Measurements from ENCODE around the gene MST1.

Gene MST1

DNA sequence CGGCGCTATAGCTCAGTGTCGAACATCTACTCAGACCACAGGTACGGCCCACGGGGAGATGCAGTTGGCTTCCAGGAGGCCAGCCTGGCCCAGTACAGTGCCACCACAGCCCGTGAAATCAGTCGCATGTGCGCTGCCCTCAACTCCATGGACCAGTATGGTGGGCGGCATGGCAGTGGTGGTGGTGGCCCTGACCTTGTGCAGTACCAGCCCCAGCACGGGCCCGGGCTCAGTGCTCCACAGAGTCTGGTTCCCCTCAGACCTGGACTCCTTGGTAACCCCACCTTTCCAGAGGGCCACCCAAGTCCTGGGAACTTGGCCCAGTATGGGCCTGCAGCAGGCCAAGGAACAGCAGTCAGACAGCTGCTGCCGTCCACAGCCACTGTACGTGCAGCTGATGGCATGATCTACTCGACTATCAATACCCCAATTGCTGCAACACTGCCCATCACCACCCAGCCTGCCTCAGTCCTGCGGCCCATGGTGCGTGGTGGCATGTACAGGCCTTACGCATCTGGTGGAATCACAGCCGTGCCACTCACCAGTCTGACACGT, 33.5 kb downstream of the MST1 start:
- DNase-seq (ENCODE audit: low read depth) = no peak

DNA sequence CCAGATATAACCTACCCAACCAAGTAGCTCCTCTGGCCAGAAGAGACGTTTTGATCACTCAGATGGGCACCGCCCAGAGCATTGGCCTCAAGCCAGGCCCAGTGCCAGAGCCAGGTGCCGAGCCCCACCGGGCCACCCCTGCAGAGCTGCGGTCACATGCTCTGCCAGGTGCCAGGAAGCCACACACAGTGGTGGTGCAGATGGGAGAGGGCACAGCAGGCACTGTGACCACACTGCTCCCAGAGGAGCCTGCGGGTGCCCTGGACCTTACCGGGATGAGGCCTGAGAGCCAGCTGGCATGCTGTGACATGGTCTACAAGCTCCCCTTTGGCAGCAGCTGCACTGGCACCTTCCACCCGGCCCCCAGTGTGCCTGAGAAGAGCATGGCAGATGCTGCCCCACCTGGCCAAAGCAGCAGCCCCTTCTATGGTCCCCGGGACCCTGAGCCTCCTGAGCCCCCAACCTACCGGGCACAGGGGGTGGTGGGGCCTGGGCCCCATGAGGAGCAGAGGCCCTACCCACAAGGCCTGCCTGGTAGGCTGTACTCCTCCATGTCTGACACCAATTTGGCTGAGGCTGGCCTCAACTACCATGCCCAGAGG, 34.2 kb downstream of the MST1 start:
- no peak for DNase-seq (ENCODE audit: low read depth)

- no peak for DNase-seq (ENCODE audit: low read depth)
These were observed 35.0 kb downstream of the MST1 start for GRCh38 chr3:49654176-49654825.

DNA sequence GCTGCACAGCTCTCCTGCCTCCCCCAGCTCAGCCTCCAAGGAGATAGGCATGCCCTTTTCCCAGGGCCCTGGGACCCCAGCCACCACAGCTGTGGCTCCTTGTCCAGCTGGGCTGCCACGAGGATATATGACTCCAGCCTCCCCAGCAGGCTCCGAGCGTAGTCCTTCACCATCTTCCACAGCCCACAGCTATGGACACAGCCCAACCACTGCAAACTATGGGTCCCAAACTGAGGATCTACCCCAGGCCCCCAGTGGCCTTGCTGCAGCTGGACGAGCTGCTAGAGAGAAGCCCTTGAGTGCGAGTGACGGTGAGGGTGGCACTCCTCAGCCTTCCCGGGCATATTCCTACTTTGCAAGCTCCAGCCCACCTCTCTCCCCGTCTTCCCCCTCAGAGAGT, 35.7 kb downstream of the MST1 start:
- no peak for DNase-seq (ENCODE audit: low read depth)

DNA sequence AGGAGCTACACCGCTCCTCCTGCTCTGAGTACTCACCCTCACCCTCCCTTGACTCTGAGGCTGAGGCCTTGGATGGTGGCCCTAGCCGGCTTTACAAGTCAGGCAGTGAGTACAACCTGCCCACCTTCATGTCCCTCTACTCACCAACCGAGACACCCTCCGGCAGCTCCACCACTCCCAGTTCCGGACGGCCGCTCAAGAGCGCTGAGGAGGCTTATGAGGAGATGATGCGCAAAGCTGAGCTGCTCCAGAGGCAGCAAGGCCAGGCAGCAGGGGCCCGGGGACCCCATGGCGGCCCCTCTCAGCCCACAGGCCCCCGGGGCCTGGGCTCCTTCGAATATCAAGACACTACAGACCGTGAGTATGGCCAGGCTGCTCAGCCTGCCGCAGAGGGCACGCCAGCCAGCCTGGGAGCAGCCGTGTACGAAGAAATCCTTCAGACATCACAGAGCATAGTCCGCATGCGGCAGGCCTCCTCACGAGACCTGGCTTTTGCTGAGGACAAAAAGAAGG, 36.3 kb downstream of the MST1 start:
- DNase-seq (ENCODE audit: low read depth) = no peak

GRCh38 chr3:49652218-49652902, 36.9 kb downstream of the MST1 start:
- no peak for DNase-seq (ENCODE audit: low read depth)

DNA sequence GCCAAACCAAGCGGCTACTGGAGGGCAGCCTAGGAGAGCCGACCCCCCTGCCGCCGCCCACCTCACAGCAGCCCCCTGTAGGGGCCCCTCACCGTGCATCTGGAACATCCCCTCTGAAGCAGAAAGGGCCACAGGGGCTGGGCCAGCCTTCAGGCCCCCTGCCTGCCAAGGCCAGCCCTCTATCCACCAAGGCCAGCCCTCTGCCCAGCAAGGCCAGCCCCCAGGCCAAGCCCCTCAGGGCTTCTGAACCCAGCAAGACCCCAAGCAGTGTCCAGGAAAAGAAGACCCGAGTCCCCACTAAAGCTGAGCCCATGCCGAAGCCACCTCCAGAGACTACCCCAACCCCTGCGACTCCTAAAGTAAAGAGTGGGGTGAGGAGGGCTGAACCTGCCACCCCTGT, 38.6 kb downstream of the MST1 start:
- no peak for DNase-seq (ENCODE audit: low read depth)

DNA sequence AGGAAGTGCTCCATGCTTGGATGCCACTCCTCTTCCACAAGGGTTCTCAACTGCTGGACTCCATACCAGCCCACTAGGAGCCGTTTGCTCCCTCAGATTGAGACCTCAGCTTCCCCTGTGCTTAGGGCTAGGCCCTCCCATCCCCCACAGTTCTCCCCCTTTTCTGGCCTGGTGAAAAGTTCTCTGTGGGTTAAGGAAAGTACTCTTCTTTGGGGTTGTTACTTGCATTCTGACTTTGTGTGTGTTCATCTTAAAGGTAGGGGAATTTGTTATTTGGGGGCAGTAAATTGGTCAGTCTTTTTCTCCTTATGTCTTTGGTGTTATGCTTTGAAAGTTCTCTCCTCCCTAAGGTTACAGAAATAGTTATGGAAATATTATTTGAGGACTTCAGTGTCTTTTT, 39.1 kb downstream of the MST1 start:
- DNase-seq (ENCODE audit: low read depth) = no peak

- DNase-seq (ENCODE audit: low read depth) = no peak
These were observed 39.7 kb downstream of the MST1 start for GRCh38 chr3:49649576-49649975.

DNA sequence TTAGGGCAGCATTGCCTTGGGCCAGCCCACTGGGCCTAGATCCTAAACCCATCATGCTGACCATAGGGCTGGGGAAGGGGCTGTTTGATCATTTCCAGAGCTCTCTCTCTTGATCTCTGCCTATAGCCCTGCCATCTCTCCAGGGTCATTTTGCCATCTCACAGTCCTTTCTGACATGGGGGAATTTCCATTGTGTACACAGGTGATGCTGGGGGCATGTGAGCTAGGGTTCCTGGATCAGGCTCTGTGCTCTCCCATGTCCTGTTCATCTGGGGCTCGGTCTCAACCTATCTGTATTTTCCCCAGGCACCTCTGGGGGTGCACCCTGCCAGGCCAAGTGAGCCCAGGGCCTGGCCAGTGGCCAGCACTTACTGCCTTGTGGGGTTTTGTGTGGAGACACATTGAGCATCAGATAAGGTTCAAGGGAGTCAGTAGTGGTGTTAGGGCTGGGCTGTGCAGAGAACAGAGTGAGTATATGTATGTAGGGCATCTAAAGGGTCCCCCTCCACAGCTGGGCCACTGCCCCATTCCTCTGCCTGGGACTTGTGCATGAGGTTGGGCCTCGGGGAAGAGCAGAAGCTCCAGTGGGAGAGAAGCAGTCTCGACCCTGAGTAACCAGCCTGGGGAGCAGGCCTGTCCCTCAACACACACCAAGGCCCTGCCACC, 40.8 kb downstream of the MST1 start:
- no peak for DNase-seq (ENCODE audit: low read depth)

GRCh38 chr3:49647741-49648140, 41.5 kb downstream of the MST1 start:
- DNase-seq (ENCODE audit: low read depth) = no peak

- DNase-seq (ENCODE audit: low read depth) = no peak
These were observed 43.0 kb downstream of the MST1 start for GRCh38 chr3:49646236-49646635.

- DNase-seq (ENCODE audit: low read depth) = no peak
These were observed 44.6 kb downstream of the MST1 start for GRCh38 chr3:49644684-49645083.

- DNase-seq (ENCODE audit: low read depth) = no peak
These were observed 46.5 kb downstream of the MST1 start for GRCh38 chr3:49642708-49643145.

- no peak for DNase-seq (ENCODE audit: low read depth)
These were observed 47.2 kb downstream of the MST1 start for GRCh38 chr3:49641921-49642707.

DNA sequence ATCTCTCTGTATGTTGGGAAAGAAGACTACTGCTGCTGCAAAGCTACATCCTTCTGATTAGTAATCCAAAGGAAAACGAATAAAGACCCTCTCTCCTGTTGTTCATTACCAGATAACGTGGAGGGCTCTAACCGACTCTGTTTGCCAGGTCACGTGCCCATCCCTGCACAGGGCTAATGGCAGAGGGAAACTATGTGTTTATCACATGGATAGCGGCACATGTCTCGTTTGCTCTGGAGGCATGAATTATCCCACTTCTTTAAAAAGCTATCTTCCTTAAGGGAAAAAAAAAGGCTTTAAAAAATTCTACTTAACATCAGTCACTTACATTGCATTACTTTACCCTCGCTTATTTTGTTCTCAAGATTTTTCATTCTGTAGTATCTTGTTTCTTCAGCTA, 48.0 kb downstream of the MST1 start:
- DNase-seq (ENCODE audit: low read depth) = no peak

DNA sequence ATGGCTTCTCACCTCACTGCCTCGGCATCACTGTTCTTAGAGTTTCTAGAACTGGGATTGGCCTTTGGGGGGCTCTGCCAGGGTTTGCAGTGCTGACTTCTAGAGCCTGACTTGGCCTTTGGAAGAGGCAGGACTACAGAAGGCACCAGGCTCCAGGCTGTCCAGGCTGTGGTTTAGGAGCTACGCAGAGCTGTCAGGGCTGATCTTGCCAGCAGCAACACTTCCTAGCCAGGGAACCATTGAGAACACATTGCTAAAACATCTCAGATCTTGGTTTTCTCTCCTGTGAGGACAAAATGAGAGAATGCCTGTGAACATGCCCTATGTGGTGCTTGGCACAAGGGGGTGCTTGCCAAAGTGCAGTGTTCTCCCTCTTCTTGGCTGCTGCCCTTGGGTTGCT, 49.7 kb downstream of the MST1 start:
- DNase-seq (ENCODE audit: low read depth) = no peak

DNA sequence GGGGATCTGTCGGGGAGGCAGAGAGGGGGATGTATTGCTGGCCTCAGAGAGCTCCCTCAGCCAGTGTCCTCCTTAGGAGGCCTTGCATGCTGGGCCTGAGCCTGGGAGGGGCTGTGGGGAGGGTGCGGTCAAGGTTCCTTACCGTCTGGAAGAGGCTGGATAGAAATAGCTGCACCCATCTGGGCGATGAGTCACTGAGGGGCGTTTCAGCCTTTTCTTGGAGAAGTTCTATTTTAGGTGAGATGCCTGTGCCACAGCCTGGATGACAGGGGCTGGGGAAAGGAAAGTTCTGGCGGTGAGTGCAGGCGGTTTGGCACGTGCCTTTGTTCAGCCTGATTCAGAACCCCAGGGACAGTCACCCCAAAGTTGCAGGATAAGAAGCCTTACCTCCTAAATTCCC, 50.8 kb downstream of the MST1 start:
- DNase-seq (ENCODE audit: low read depth) = peak; percentile 7

DNA sequence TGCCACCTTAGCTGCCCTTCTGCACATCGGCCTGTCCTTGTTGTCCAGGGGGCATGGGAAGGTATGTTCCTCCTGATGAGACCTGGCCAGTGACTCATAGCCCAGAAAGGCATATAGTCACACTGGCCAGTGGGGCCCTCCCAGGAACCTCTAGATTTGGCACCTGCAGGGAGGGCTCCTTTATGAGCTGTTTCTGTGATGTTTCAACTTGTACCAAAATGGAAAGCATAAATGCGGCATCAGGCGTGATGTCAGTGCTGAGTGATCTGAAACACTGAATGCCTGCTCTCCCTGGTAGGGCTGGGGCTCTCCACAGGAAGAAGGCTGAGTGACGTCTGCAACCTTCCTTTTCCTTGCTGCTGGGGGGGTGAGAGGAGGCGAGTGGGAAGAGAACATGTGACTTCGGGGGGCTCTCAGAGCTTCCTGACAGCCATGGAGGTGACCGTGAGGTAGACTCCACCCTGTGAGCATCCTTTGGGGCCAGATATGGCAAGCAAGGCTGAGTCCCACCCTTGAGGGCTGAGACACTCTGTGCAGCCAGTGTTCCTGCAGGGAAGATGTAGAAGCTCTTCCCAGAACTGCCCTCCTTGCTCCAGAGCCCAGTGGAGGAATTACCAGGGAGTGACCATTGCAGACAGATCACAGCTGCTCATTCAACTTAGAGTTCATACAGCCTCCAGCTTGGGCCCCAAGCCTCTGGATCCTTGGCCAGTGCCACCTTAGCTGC, 52.2 kb downstream of the MST1 start:
- DNase-seq (ENCODE audit: low read depth) = no peak

DNA sequence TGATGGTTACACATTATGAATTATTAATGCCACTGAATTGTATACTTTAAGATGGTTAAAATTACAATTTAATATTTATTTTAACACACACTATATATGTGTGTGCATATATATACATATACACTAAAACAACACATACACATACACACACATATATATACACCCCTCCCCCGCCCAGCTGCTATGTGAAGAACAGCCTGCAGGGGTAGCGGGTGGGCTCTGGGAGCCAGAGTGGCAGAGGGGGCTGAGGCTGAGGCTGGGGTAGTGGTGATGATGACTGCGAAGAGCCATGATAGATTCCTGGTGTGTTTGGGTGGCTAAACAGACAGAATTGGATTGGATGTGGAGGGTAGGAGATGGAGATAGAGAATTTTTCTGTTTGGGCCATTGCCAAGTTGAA, 54.5 kb downstream of the MST1 start:
- DNase-seq (ENCODE audit: low read depth) = no peak

All from stromal cell of bone marrow (primary cell).